Stimulated activated CD8-positive, alpha-beta memory T cell treated with anti-CD3 and anti-CD28 coated beads, Interleukin-7, amount 100 ng/mL, for 48 hours (primary cell): ENCODE data around the gene TMEM187.
"Not testable (repeated sequence)": the region's sequence is repeated elsewhere in the genome, so short reads cannot be mapped to it uniquely, and the experiment has no call there.

Experiments used
- DNase-seq, 2 donors: peaks; one replicate each; pipeline ENCODE4 v3.0.0-alpha.2; 2020; ENCODE audit warnings: low read depth in 1 of 2; ENCODE audit errors: extremely low read depth in 1 of 2

TMEM187 gene

DNA sequence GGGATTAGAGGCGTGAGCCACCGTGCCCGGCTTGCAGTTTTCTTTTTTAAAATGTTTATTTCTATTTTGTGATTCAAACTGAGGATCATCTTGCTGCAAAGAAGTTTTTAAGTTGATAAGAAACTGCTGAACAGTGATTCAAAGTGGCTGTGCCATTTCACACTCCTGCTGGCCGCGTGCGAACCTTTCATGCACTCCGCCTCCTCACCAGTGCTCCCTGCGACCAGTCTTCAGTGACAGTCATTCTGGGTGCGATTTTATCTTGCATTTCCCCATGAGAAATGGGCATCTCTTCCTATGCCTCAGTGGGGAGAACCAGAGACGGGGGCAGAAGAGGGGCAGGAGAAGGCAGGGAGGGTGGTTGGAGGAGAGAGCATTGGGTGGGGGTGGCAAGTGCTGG is 21.4 kb downstream of the TMEM187 start:
- no peak for DNase-seq

DNA sequence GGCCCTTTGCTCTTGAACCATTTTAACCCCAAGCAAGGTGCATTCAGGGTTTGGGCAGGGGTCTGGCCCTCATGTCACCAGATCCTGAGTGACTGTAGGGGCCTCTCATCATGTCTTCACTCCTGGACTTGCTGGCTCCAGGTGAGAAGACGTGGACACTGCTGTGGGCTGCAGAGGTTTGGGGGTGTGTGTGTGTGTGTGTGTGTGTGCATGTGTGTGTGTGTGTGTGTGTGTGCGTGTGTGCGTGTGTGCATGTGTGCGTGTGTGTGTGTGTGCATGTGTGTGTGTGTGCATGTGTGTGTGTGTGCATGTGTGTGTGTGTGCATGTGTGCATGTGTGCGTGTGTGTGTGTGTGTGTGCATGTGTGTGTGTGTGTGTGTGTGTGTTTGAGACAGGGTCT is 21.8 kb downstream of the TMEM187 start:
- DNase-seq, result not testable (repeated sequence)

DNA sequence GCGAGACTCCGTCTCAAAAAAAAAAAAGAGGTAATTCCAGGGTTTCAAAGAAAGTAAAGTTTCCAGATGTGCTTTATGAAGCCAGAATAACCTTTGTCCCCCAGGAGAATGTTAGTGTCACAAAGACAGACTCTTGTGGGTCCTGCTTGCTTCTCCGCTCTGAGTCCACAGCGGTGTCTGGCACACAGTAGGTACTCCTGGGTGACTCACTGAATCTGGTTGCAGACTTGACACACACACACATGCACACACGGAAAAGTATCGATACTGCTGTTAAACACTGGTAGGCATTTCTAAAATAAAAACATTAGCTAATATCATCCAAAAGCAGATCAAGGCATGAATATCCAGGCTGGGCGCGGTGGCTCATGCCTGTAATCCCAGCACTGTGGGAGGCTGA is 22.9 kb downstream of the TMEM187 start:
- no peak for DNase-seq

DNA sequence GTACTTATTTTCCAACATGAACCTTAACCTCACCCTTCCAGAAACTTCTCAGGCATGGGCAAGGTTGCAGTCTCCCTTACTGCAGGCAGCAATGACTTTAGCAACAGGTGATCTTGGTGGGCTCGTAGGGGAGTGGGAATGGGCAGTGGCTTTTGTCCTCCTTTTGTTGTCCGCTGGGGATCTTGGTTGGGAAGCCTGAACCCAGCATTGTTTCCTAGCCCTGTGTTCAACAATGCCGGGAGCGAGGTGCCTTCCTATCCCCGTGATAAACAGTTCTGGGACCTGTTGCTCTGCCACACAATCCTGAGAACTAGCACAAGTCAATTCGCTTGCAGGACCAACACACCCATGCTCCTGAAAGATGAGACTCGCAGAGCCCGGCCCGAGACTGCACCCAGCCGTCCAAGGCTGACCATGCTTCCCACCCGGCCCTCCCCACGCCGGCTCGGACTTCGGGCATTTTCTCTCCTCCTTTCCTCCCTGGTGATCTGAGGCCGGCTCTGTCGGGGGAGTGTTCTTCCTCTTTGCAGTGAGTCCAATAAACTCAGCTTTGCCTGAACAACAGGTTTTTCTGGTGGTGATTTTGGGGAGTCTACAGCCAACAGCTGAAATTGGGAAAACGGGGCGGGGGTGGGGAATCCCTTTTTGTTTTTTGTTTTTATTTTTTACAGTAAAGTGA is 26.9 kb downstream of the TMEM187 start:
- DNase-seq, result no peak

DNA sequence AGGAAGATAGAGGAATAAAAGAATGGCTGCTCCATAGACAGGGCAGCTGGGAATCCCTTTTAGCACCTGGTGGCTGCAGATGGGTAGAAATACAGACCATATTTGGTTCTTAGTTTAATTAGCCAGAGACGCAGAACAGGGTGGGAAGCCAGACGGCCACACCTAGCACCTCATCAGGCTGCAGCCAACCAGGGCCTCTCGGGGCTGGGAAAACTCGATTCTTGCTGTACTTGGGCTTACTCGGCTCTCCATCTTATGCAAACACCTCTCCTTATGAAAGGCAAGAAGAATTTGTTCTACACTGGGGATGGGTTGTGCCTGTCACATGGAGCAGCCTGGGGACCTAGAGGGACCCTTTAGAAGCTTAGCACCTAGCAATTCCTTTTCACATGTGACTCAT is 27.5 kb downstream of the TMEM187 start:
- no peak for DNase-seq

DNA sequence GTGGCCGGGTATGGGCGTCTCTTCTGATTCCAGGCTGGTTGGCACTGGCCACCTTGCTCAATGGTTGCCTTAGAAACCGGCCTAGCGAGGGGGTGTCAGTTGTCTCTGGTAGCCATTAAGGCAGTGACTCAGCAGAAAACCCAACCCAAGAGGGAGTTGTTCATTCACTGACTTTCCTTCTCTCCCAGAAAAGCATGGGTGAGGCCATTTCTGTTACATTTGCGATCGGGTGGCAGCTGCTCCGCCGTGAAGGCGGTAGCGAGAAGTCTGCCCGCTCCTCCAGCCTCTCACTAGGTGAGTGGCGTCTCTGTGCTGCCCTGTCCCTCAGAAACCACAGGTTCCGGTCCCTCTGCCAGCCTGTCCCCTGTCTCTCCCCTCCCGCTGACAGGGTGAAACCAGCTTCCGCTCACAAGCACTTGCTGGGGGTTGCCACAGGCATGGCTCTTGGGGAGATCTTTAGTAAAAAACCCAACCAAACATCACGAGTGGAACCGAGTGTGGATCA is 29.7 kb downstream of the TMEM187 start:
- no peak for DNase-seq

DNA sequence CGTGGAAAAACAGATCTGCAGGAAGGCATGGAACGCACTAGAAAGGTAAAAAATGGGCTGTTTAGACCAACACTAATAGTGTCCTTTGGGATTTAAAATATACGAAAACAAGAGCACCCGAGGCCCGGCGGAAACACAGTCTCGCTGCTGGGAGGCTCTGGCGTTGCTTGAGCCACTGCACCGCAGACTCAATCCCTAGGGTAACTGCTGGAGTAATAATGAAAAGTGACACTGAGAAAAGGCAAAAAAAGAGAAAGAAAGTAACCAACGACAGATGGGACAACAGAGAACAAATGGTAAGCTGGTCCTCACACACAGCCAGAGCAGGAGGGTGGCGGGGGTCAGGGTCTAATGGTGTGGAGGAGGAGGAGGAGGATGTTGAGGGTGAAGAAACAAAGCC is 31.8 kb downstream of the TMEM187 start:
- no peak for DNase-seq

DNA sequence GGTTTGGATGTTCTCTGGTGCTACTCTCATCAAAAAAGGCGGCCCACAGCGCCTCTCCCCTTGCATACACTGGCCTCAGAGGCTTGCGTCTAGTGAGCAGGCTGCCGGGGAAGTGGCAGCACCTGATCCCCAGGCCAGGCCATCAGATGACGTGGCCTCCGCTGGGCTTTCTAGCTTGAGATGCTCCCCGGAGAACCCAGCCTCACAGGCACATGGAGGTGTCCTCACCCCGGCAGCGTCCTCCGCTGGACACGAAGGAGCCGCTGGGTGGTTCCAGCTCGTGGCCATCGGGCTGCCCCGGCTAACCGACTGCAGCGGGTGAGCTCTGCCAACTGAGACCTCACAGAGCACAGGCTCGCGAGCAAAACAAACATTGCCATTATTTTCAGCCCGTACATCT is 34.4 kb downstream of the TMEM187 start:
- no peak for DNase-seq

DNA sequence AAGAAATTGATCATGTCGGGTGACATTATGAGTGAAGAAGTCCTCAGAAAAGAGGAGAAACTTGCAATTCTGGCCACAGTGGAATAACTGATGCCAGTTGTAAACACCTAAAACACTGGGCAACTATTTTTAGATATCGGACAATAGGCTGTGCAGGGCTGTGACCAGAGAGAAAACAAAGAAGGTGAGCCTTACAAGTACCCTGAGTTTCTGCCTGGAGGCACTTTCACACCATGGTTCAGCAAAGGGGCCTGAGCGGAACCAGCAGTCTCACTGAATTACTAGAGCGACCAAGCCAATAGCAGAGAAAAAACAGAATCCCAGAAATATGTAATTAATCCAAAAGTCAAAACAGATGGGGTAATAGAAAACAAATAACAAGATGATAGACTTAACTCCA is 36.0 kb downstream of the TMEM187 start:
- DNase-seq, result no peak

DNA sequence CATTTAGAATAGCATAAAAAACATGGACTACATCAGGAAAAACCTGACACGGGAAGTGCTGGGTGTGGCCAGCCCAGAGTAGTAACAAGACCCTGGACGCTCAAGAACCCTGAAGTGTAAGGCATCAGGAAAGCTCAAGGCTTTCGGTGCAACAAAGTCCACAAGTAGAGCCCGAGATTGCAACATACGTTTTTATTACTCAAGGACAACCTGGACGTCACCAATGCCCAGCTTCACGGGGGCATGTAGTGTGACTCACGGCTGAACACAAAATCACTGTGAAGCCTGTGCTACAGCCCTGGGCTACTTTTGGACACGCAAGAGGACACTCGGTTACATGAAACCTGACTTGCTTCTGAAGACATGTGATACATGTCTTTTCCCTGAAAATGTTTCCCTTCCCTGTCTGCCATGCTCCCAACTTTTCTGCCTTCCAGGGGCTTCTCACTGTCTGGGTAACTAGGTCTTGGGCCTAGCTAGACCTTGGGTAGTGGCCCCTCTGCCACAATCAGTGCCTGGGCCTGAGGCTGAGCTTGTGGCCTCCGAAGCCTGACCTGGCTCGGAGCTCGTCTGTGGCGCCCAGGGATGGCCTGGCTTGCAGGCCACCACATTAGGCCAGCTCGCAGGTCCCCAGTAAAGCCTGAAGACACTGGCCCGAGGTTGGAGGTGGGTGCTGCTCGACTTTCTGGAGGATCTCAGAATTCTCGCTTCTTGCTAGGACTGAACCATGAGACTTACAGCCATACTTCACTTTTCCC is 38.0 kb downstream of the TMEM187 start:
- no peak for DNase-seq

DNA sequence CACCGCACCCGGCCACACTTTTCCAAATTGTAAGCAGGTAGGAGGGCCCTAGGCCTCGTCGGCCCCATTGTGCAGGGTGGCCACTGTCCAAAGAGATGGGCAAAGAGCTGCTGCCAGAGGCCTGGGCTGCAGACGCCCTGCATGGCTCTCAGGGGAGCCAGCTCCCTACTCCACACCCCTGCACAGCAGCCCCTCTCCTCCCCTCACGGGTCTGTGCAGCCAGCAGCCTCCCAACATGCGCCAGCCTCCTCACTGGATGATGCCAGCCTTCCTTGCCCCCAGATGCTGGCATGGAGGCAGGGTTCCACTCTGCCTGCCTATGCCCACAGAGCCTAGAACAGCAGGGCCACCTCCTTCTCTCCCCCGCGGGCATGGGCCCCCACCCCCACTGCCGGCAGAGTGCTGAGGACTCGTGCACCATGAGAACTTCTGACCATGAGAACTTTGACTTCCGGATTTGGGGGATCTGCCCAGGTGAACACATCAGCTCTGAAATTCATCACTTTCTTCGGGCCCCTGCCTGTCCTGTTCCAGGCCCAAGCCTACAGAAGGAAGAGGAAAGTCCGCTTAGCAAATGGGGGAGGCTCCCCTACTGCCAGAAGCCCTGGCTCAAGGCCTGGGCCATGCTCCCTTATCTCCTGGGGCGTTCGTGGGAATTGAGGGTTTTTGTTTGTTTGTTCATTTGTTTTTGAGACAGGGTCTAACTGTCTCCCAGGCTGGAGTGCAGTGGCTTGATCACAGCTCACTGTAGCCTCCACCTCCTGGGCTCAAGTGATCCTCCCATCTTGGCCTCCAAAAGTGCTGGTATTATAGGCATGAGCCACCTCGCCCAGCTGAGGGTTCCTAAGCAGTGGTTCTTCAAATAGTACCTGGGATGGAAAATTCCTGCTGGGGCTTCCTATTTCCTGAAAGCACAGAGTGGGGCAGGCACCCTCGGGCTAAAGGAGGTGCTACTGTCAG is 39.1 kb downstream of the TMEM187 start:
- DNase-seq, result no peak

DNA sequence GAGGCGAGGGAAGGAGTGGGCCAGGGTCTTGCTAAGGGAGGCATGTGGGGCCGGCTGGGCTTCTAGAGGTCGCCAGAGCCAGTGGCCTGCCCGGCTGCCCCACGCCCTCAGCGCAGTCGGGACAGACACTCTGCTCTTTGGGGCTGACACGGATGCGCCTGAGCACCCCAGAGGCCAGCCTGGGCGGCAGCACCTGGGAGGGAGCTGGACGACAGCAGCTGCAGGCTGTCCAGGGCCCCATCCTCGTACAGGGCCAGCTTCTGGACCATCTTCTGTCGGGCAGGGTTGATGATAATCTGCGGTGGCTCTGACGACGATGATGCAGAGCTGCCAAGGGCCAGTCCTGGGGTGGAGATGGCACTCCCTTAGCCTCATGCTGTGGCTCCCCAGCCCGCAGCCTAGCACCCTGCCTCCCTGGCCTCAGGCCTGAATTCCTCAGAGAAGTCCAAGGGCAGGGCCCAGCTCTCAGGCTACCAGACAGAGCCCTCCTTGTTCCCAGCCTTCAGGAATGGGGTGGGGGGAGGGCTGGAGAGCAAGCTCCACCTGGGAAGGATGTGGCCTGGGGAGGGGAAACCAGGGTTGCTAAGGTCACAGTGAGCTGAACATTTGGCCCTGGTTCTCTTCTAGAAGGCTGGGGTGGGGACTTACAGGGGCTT is 39.9 kb downstream of the TMEM187 start:
- DNase-seq, result no peak

DNA sequence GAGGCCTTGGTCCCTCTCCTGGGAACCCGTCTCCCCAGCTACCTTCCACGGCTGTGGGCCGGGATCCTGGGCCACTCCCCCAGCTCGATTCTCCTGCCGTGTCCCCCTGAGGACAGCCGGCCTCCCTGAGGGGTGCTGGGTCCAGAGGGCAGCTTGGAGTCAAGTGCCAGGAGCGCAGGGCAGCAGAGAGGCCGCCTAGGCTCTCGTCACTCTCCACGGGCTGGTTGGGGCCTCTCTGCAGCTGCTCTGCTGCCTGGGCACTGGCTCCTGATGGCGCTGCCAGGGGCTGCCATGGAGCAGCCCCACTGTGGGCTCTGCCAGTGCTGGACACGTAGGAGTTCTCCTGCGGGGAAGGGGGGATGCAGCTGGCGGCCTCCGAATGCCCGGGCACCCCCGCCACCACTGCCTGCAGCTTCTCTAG is 40.5 kb downstream of the TMEM187 start:
- DNase-seq, result no peak

DNA sequence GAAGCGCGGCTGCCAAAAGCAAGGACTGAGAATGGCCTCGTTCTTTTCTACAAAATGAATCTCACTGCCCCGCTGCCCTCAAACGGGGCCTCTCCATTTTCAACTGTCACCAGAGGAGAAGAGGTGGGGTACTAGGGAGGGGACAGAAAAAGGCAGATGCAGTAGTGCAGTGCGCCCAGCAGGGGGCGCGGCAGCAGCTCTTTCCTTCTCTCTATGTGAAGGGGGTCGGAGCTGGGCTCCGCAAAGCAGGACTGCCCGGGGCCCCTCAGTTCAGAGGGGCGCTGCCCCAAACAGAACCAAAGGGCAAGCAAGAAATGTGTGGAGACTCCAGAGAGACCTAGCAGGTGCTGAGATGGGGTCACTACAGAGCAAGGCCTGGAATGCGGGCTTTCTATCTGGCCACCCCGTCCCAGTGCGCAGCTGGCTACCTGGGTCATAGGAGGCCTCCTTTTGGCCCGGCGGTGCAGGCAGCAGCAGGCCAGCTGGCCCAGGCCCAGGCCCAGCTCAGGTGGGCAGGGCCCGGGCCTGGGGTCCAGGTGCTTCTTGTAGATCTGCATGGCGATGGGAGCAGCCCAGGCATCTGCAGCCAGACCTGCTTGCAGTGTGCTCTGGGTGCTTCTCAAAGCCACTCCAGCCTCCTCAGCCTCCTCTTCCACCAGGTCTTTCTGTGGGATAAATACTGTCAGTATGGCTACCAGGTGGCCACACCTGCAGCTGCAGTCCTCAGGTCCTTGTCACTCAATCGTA is 41.2 kb downstream of the TMEM187 start:
- no peak for DNase-seq

DNA sequence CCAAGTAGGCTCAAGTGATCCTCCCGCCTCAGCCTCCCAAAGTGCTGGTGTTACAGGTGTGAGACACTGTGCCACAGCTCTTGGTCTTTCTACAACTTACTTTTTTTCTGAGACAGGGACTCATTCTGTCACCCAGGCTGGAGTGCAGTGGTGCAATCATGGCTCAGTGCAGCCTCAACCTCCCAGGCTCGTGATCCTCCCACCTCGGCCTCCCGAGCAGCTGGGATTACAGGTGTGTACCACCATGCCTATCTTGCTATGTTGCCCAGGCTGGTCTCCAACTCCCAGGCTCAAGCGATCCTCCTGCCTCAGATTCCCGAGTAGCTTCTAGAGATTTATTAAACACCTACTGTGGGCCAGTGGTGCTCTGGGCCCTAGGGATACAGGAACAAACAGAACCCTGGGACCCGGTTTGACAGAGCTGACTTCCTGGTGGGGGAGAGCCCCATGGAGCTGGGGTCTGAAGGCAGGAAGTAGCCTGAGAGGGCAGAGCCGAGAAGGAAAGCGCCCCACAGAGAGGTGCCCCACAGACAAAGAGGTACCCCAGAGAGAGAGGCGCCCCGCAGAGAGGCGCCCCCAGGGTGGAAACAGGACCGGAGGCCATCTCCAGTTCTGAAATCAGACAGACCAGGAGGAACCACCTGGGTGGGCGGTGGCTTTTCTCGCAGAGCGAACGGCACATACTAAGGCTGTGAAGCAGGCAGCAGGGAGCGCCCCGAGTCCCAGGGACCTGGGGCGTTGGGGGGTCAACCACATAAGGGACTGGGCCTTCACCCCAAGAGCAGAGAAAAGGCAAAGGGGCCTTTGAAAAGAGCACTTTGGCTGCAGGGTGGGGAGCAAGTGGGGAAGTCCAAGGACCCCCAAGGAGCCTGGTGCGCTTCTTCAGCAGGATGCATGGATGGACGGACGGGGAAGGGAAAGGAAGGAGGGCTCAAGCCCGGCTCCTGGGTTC is 42.2 kb downstream of the TMEM187 start:
- DNase-seq, result no peak

DNA sequence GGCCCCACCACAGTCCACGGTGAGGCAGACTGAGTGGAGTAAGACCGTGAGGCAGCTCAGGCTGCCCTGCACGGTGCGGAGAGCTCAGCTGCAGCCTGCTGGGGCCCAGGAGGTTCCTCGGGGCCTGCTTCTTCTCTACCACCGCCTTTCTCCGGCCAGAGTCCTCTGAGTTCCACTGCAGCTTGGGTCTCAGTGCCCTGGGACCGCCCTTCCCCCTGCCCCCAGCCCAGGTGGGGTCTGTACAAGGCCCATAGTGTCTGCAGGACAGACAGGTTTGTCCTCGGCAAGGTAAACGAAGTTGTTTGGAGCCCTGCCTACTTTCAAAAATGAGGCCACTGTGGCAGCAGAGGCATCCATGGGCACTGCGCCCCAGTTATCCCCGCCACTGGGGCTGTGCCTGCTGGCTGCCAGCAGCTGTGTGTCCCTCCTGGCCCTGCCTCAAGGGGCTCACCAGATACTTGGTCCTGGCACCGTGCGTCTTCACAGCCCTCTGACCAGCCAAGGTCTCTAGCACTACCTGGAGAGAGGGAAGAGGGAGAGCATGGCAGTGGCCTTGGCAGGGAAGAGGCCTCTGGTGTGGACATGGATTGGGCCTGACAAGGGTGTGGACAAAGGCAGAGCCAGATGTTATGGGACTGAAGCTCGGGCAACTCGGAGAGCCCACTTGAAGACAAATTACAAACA is 43.2 kb downstream of the TMEM187 start:
- no peak for DNase-seq

DNA sequence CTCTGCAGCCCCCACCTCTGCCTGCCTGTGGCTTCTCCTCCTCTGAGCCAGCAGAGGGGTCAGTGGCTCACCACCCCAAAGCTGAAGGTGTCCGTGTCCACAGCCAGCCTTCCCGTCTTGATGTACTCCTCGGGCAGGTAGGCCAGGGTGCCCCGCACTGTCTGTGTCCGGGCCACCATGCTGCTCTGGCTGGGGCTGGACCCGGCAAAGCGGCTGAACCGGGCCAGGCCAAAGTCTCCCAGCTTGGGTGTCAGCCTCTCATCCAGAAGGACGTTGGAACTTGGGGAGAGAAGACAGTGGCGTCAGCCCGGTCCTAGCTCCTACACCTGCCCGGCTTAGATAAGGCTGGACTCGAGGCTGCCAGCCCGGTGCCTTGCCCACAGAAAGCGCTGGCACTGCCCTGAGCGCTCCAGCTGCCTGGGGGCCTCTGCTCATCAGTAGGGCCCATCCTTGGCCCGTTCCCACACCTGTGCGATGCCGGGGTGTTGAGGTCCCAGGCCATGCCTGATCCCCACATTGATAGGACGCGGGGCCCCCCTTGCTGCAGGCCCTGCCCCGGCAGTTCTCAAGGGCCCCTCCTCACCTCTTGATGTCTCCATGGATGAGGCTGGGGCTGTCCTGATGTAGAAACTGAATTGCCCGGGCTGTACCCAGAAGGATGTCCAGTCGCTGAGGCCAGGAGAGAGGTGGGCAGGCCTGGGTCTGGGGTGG is 44.0 kb downstream of the TMEM187 start:
- DNase-seq, result no peak
